Measurements from ENCODE around the gene SEMA3D. TPM values are rescaled to one million over a fixed set of nuclear protein-coding genes. Genes with fewer than 3 reads are reported as not detected.

Gene SEMA3D
- total and polyA plus RNA-seq, 9 of the 15 experiments (the other 6 are each of a cell fraction or from before 2014, with no cell fraction given): 0.01 to 0.10 (median 0.04) TPM; not detected in 1

- WGBS (ENCODE audit: insufficient coverage, low coverage, missing lambda C conversion rate): 0% methylated on average over 1 of the region's 1 CpG
- FAIRE-seq: no peak
- intact Hi-C loops (cut with micrococcal nuclease): no loop called here
These were observed 26.6 kb upstream of the SEMA3D start for GRCh38 chr7:85213500-85213899.

More at GRCh38 chr7:85213500-85213899, 26.6 kb upstream of the SEMA3D start:
- Histone ChIP-seq H3K9me1 (ENCODE audit: control insufficient read depth, insufficient read depth, low read length) (no peaks in the 10 kb centered on the region), H3K79me2 (ENCODE audit: control insufficient read depth, insufficient read depth, low read length) (no peaks in the 10 kb centered on the region), H3K36me3 (ENCODE audit: control insufficient read depth, insufficient read depth, low read length) (no peaks in the 10 kb centered on the region), H4K20me1 (replicated peaks; ENCODE audit: control insufficient read depth, insufficient read depth, low read length) (no peaks in the 10 kb centered on the region), H3K4me3 (no peak overlapping the region), H3K4me2 (ENCODE audit: insufficient read depth, low read length) (no peak overlapping the region), H2AFZ (ENCODE audit: low read depth, low read length) (no peak overlapping the region), H3K4me1 (replicated peaks in 1 of 2; ENCODE audit: control insufficient read depth in 2 of 2, insufficient read depth in 2 of 2, low read length in 2 of 2) (no peaks in the 10 kb centered on the region), H3K9me3 (replicated peaks; ENCODE audit: control insufficient read depth, insufficient read depth, low read depth, low read length) (no peaks in the 10 kb centered on the region), H3K27me3 (ENCODE audit: control insufficient read depth in 2 of 2, insufficient read depth in 2 of 2, low read length in 2 of 2) (no peaks in the 10 kb centered on the region), H3K9ac (ENCODE audit: insufficient read depth in 1 of 2, low read depth in 2 of 2, low read length in 2 of 2) (no peak overlapping the region), H3K27ac (ENCODE audit: extremely low read depth, low read depth, low read length) (no peak overlapping the region)
- CTCF ChIA-PET (ENCODE audit: low intra/inter-chr PET ratio): no interaction called here
- POLR2A ChIA-PET: interaction anchor here (0.5 kb wide), 1 partner anchor 339 kb away, joined by 3 read pairs; no protein-coding TSS in a partner anchor
- TF ChIP-seq ZNF586 (CRISPR knock-in tag; conservative IDR thresholded peaks at IDR 0.05) (no peak), KLF10 (CRISPR knock-in tag; IDR thresholded peaks at IDR 0.05) (no peak), CEBPB (tag; IDR thresholded peaks at IDR 0.05) (no peak), ZBTB2 (IDR thresholded peaks at IDR 0.05) (no peak), SREBF1 (IDR thresholded peaks at IDR 0.05; ENCODE audit: borderline replicate concordance, low read depth, low read length) (no peak), FOXK2 (conservative IDR thresholded peaks at IDR 0.05 in 1 of 2, IDR thresholded peaks at IDR 0.05 in 1 of 2; ENCODE audit: low read depth in 2 of 2) (no peak), RBM17 (IDR thresholded peaks at IDR 0.05; ENCODE audit: borderline replicate concordance, low read depth, low read length) (no peak), ATF1 (CRISPR knock-in tag; IDR thresholded peaks at IDR 0.05) (no peak), ATF1 (tag; IDR thresholded peaks at IDR 0.05) (no peak), ZEB2 (IDR thresholded peaks at IDR 0.05) (no peak), MNT (conservative IDR thresholded peaks at IDR 0.05) (no peak), RBM34 (IDR thresholded peaks at IDR 0.05; ENCODE audit: borderline replicate concordance, insufficient read depth, low read length) (no peak), ZNF785 (CRISPR knock-in tag; IDR thresholded peaks at IDR 0.05) (no peak), PTTG1 (tag; IDR thresholded peaks at IDR 0.05; ENCODE audit: low read depth) (no peak), ASH1L (IDR thresholded peaks at IDR 0.05; ENCODE audit: borderline replicate concordance, low read depth, partially characterized antibody) (no peak), FUS (optimal IDR thresholded peaks at IDR 0.05; ENCODE audit: low read depth, low read length) (no peak)
- TF ChIP-seq, protein P1, sequence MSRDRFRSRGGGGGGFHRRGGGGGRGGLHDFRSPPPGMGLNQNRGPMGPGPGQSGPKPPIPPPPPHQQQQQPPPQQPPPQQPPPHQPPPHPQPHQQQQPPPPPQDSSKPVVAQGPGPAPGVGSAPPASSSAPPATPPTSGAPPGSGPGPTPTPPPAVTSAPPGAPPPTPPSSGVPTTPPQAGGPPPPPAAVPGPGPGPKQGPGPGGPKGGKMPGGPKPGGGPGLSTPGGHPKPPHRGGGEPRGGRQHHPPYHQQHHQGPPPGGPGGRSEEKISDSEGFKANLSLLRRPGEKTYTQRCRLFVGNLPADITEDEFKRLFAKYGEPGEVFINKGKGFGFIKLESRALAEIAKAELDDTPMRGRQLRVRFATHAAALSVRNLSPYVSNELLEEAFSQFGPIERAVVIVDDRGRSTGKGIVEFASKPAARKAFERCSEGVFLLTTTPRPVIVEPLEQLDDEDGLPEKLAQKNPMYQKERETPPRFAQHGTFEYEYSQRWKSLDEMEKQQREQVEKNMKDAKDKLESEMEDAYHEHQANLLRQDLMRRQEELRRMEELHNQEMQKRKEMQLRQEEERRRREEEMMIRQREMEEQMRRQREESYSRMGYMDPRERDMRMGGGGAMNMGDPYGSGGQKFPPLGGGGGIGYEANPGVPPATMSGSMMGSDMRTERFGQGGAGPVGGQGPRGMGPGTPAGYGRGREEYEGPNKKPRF (IDR thresholded peaks at IDR 0.05; ENCODE audit: low read depth, low read length): no peak
- in situ Hi-C loops (cut with MboI): no loop called here
- BruUV-seq (replicated peaks): no TSS peak
- DNase-seq (ENCODE audit: extremely low read depth in 1 of 4, low spot score in 3 of 4) (no peak), ATAC-seq (no peak)

All from K562 (cell line).